IPS-15b (cell line): ENCODE measurements around the gene DISC1.

Source experiments
- H3K27me3 ChIP-seq: one replicate; pipeline ENCODE4 v1.6.1; 2013; ENCODE audit warnings: low read length; ENCODE audit not compliant: control insufficient read depth, insufficient read depth
- H3K36me3 ChIP-seq: one replicate; pipeline ENCODE4 v1.6.1; 2013; ENCODE audit warnings: low read length; ENCODE audit not compliant: control insufficient read depth, insufficient read depth
- H3K4me1 ChIP-seq: one replicate; pipeline ENCODE4 v1.6.1; 2013; ENCODE audit warnings: mild to moderate bottlenecking, low read length; ENCODE audit not compliant: control insufficient read depth, insufficient read depth
- H3K4me3 ChIP-seq: one replicate; pipeline ENCODE4 v1.5.1; 2013; ENCODE audit warnings: low read depth, low read length
- H3K9ac ChIP-seq: one replicate; pipeline ENCODE4 v1.6.1; 2013; ENCODE audit warnings: low read depth, mild to moderate bottlenecking, low read length
- H3K9me3 ChIP-seq: one replicate; pipeline ENCODE4 v1.6.1; 2013; ENCODE audit warnings: mild to moderate bottlenecking, low read length; ENCODE audit not compliant: control insufficient read depth, insufficient read depth

The DISC1 gene

DNA sequence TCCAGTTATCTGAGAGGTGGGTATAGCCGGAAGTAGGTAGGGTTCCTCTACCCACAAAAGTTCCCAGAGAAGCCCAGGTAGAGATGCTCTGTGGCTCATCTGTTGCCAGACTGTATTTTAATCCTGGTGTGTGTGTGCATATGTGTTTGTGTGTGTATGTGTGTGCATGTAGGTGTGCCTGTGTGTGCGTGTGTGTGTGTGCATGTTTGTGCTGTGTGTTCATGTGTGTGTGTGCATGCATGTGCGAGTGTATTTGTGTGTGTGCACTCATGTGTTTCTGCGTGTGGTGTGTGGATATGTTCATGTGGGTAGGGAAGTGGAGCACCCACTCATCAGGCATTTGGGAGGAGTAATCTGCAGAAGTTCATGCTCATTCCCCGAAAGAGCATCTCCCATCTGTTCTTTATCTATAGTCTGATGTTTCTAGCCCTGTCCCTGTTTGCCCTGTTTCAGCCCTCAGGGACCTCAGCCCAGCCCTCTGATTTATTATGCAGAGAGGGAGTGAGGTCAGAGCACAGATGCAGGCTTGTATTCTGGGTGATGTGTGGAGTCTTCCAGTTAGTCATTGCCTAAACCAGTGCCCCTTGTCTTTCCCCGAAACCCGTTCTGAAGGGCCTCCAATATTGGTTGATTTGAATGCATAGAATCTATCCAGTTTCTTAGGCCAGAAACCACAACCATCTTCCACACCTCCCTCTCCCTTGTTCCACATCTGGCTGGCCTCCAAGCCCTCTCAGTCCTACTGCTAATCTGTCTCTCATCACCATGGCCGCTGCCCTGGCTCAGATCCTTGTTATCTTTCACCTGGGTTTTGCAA, 69.1 kb downstream of the DISC1 start:
- Histone ChIP-seq H3K9ac (no peak overlapping the region), H3K27me3 (no peaks in the 10 kb centered on the region), H3K36me3 (no peaks in the 10 kb centered on the region), H3K4me3 (no peak overlapping the region), H3K9me3 (no peaks in the 10 kb centered on the region), H3K4me1 (no peaks in the 10 kb centered on the region)

DNA sequence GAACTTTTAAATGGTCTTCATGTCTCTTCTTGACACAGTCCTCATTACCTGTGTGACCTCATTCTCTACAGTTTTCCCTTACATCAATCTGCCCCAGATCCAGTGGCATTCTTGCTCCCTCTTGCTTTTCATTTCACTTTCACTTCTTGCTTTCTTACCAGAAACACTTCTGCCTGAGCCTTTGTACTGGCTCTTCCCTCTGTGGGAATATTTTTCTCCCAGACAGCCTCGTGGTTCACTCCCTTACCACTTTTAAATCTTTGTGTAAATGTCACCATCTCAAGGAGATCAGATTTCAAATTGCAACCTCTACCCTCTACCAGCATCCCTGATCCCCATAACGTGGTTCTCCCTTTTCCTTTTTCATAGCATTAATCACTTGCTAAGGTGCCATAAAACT, 73.2 kb downstream of the DISC1 start:
- H3K9ac ChIP-seq, result no peak overlapping the region
- no peaks in the 10 kb centered on the region for H3K36me3 ChIP-seq
- H3K27me3 ChIP-seq, result no peaks in the 10 kb centered on the region
- H3K9me3 ChIP-seq, result no peaks in the 10 kb centered on the region
- H3K4me1 ChIP-seq, result no peaks in the 10 kb centered on the region
- no peak overlapping the region for H3K4me3 ChIP-seq

DNA sequence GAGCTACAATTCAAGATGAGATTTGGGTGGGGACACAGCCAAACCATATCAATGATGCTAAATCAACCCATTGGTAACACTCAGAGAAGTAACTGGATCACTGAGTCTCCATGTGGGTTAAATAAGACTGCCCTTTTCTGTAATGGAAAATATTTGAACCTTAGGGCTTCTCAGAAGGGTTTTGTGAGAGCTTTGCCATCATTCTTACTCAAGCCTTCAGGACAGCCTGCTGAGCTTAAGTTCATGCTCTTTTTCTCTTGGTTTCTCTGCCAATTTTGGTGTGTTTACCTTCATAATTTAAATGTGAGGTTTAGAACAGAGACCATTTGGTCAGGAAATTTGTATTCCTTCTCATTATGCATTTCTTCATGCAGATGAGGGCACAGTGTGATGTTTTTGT, 74.7 kb downstream of the DISC1 start:
- no peak overlapping the region for H3K9ac ChIP-seq
- H3K36me3 ChIP-seq, result no peaks in the 10 kb centered on the region
- no peaks in the 10 kb centered on the region for H3K4me1 ChIP-seq
- H3K27me3 ChIP-seq, result no peaks in the 10 kb centered on the region
- H3K9me3 ChIP-seq, result no peaks in the 10 kb centered on the region
- no peak overlapping the region for H3K4me3 ChIP-seq

DNA sequence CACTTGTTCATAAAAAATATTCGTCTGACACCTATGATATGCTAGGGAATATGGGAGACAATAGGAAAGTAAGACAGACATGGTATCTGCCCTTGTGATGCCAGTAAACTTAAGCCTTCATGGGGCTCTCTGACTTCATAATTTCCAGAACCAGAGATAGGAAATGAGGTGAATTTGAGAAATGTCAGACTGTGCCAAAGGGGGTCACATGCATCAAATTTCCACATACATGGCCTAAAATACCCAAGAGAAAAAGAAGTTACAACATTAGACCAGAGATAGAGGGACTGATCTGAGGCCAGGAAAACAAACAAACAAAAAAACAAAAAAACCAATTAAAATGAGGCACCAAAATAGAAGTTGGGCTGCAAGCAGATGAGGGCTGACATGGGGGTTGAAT, 75.7 kb downstream of the DISC1 start:
- H3K4me3 ChIP-seq, result no peak overlapping the region
- no peaks in the 10 kb centered on the region for H3K4me1 ChIP-seq
- no peaks in the 10 kb centered on the region for H3K27me3 ChIP-seq
- H3K9me3 ChIP-seq, result no peaks in the 10 kb centered on the region
- H3K9ac ChIP-seq, result no peak overlapping the region
- H3K36me3 ChIP-seq, result no peaks in the 10 kb centered on the region

DNA sequence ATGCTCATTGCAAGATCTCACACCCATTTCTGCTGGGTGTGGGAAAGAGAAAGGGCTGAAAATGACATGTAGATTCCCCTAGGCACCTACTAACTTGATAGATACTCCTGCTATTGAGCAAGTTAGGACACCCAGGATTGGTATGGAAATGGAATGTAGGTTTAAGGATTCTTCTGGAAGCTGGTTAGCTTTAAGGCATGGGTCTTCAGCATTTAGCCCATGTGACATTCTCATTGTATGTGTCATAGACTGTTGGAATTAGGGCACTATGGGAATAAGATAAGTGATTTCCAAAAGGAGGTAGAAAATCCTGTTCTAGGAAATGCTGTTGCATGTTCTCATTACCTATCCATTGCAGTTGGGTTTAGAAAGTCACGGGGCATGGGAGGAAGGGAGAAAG, 76.2 kb downstream of the DISC1 start:
- Histone ChIP-seq H3K4me1 (no peaks in the 10 kb centered on the region), H3K4me3 (no peak overlapping the region), H3K27me3 (no peaks in the 10 kb centered on the region), H3K36me3 (no peaks in the 10 kb centered on the region), H3K9ac (no peak overlapping the region), H3K9me3 (no peaks in the 10 kb centered on the region)

DNA sequence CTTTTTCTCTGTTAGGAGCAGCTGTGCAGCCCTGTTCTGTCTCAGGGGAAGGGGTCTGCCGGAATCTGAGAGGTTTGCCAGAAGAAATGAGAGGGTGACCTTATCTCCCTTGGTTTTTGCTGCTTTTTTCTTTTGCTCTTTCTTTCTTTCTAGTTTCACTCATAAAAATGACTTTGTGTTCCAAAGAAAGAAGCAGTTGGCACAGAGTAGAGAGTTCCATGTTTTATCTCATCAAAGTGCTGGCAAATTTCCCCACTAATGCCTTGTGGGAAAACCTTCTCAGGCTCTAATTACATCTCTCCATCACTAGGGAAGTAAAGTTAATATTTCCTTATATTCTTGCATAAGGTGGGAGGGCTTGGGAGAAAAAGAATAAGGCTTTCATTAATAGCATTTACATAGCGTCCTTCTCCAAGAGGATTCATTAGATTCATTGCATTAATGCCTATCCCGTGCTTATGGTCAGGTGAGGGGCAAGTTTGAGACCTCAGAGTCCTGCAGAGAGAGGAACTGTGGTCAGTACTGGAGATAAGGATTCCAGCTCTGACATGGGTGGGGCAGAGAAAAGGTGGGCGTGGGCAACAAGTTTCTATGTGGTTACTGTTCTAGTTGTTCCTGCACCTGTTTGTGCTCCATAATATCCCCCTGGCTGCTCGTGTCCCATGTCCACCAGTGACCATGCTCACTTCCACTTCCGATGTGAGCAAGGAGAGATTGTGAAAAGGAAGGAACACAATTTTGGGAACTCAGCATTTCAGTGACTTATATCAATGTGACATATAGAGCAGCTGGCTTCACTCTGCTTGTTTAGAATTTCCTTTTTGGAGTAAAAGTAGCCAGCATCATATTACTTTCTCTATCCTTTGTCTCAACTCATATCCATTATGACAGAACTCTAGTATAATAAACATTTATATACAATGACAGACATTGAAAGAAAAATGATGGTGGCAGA, 79.5 kb downstream of the DISC1 start:
- Histone ChIP-seq H3K27me3 (no peaks in the 10 kb centered on the region), H3K36me3 (no peaks in the 10 kb centered on the region), H3K4me1 (no peaks in the 10 kb centered on the region), H3K4me3 (no peak overlapping the region), H3K9ac (no peak overlapping the region), H3K9me3 (no peaks in the 10 kb centered on the region)

DNA sequence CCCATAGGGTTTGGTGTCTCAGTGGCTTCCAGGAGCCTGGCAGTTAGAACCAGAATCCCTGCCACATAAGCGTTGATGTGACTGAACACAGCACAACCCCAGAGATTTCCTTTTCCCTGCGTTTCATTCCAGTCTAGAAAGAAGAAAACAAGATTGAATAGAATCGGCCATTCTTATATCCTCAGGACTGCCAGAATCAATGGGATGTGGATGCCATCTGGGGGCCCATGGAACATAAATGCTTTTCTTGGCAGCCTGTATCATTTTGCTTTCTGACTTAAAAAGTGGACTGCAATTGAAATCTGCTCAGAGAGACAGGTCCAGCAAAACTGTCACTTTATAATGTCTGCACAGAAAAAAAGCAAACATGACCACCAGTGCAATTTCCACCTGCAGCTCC, 80.3 kb downstream of the DISC1 start:
- no peak overlapping the region for H3K4me3 ChIP-seq
- no peaks in the 10 kb centered on the region for H3K27me3 ChIP-seq
- no peaks in the 10 kb centered on the region for H3K9me3 ChIP-seq

DNA sequence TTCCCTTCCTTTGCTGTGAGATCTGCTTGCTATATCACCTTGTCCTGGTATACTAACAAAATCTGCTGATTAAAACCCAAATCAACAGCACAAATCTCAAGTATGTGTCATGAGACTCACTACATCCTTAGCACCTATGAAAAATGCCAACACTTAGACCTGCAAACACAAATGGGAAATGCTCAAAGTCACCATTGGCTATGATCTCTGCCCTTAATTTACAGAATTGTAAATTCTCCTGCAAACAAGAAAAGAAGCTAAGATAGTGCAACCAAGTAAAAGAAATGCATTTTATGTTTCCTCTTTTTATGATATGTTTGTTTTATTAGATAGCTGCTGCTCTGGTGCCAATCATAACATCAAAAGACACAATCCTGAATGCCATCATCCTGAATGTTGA, 80.8 kb downstream of the DISC1 start:
- H3K36me3 ChIP-seq, result no peaks in the 10 kb centered on the region
- H3K4me1 ChIP-seq, result no peaks in the 10 kb centered on the region
- H3K4me3 ChIP-seq, result no peak overlapping the region
- no peaks in the 10 kb centered on the region for H3K9me3 ChIP-seq
- no peaks in the 10 kb centered on the region for H3K27me3 ChIP-seq
- no peak overlapping the region for H3K9ac ChIP-seq

More for the DNA sequence above, 80.3 kb downstream of the DISC1 start:
- Histone ChIP-seq H3K4me1 (no peaks in the 10 kb centered on the region), H3K36me3 (no peaks in the 10 kb centered on the region), H3K9ac (no peak overlapping the region)

DNA sequence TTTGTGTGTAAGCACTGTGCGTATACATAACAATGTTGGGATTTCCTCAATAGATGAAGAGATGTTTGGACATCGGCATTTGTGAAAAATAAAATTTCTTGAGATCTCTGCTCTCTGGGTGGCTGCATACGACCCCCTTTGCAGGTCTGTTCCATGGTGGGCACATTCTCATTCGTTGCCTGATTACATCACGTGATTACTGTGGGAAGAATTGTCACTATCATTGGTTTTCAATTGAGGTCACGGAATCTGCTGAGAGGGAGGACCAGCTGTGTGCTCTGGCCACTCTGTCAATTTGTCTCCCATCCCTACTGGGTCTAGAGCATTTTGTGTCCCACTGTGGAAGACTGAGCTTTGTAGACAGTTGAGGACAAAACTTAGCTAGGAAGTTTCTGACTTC, 81.8 kb downstream of the DISC1 start:
- H3K9ac ChIP-seq, result no peak overlapping the region
- H3K4me1 ChIP-seq, result no peaks in the 10 kb centered on the region
- no peaks in the 10 kb centered on the region for H3K9me3 ChIP-seq
- H3K27me3 ChIP-seq, result no peaks in the 10 kb centered on the region
- no peaks in the 10 kb centered on the region for H3K36me3 ChIP-seq
- no peak overlapping the region for H3K4me3 ChIP-seq

DNA sequence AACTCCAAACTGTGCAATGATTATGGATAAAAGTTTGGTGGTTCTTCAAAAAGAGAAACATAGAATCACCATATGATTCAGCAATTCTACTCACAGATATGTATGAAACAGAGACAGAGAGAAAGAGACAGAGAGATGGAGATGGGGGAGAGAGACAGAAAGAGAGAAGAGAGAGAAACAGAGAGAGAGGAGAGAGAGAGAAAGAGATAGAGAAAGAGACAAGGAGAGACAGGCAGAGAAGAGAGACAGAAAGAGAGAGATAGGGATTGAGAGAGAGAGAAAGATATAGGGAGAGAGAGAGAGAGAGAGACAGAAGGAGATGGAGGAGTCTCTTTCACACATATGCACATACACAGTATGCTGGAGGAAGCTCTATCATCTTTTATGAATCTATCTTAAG, 87.8 kb downstream of the DISC1 start:
- Histone ChIP-seq H3K4me3 (no peak overlapping the region), H3K9ac (no peak overlapping the region), H3K9me3 (no peaks in the 10 kb centered on the region), H3K4me1 (no peaks in the 10 kb centered on the region), H3K36me3 (no peaks in the 10 kb centered on the region), H3K27me3 (no peaks in the 10 kb centered on the region)

DNA sequence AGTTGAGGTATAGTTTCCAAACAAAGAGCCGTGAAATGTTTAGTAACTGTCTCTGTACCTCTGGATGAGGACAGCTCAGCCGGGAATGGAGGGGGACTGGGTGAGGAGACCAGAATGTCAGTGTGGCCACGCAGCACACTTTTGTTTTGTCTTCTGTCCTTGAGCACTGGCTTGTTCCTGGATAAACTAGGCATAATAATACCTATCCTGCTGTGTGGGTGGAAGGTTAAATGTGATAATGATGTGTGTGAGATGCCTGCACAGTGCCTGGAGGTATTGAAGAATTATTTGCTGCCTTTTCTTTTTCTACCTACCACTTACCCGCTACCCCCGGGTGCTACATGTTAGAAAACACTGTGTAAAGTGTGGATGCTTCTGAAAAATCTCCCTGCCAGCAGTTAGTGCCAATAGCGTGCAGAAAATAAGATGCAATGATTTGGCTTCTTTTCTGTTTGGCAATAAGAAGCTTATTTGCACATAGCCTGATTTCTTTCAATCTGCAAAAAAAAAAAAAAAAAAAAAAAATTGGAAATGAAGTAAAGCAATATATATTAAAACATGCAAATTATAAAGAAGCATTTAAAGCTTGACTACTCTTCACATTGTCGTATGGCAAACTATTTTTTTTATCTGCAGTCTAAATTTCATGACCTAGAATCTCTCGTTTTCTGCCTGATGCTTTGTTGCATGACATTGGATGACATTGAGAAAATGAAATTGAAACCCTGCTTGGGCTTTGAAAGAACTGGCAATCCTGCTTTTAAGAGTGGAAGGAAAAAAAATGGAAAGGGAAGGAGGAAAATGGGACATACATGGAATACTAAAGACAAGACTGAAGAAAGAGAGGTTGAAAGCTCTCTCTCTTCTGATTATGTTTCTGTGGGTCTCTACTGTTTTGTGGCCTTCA, 89.5 kb downstream of the DISC1 start:
- no peak overlapping the region for H3K4me3 ChIP-seq
- no peak overlapping the region for H3K9ac ChIP-seq
- no peaks in the 10 kb centered on the region for H3K36me3 ChIP-seq
- no peaks in the 10 kb centered on the region for H3K4me1 ChIP-seq
- no peaks in the 10 kb centered on the region for H3K27me3 ChIP-seq
- H3K9me3 ChIP-seq, result no peaks in the 10 kb centered on the region
